Suppressor macrophage (primary cell): ENCODE data around the gene FARP2.

Source experiments
- DNase-seq, 4 experiments: peaks; one replicate each; pipeline ENCODE4 v3.0.0-alpha.2; 2020 to 2022

FARP2 gene

GRCh38 chr2:241534701-241535375 is 178.8 kb downstream of the FARP2 start:
- DNase-seq = no peak

- DNase-seq = no peak
Measured at GRCh38 chr2:241535871-241536655, 180.0 kb downstream of the FARP2 start.

GRCh38 chr2:241538838-241539615 is 182.9 kb downstream of the FARP2 start:
- no peak for DNase-seq

- no peak for DNase-seq
Measured at GRCh38 chr2:241539616-241540374, 183.7 kb downstream of the FARP2 start.

GRCh38 chr2:241540401-241540770 is 184.3 kb downstream of the FARP2 start:
- no peak for DNase-seq

GRCh38 chr2:241540771-241541561 is 184.9 kb downstream of the FARP2 start:
- DNase-seq = peak; percentile 59 to 84 (median 70)

GRCh38 chr2:241541564-241542277 is 185.6 kb downstream of the FARP2 start:
- DNase-seq = no peak

- no peak for DNase-seq
Measured at GRCh38 chr2:241542278-241542605, 186.2 kb downstream of the FARP2 start.
